Bronchial epithelial cell (primary cell): ENCODE data around the gene EPX. TPM values are rescaled to one million over a fixed set of nuclear protein-coding genes. Genes with fewer than 3 reads are reported as not detected.
A peak's percentile ranks its signal among the peaks of the same experiment; 100 is the strongest.

ENCODE experiments used
- DNase-seq: peaks from one replicate; pipeline ENCODE4 v3.0.0-alpha.2; 2010; ENCODE audit warnings: low read depth
- FAIRE-seq: peaks from 2 replicates; lab custom pipeline; 2011; peaks lifted over from hg19 to GRCh38; lab: Jason Lieb, UNC
- H3K27me3 ChIP-seq: 2 replicates; pipeline ENCODE4 v1.5.1; 2011; ENCODE audit warnings: low read length; ENCODE audit not compliant: control insufficient read depth, insufficient read depth
- H3K36me3 ChIP-seq: 2 replicates; pipeline ENCODE4 v1.5.1; 2011; ENCODE audit warnings: low read length; ENCODE audit not compliant: control insufficient read depth, insufficient read depth
- H3K4me3 ChIP-seq: 2 replicates; pipeline ENCODE4 v1.5.1; 2011; ENCODE audit warnings: mild to moderate bottlenecking, low read depth, low read length, control low read depth
- CTCF ChIP-seq: IDR thresholded peaks from 2 replicates; pipeline ENCODE4 v1.5.1; 2011; ENCODE audit warnings: mild to moderate bottlenecking, moderate library complexity, low read length, control low read depth, inconsistent platforms; ENCODE audit not compliant: insufficient read depth, severe bottlenecking
- total RNA-seq: library from RNA; depleted of rRNA; stranded (reverse); fragments of >200 nt; gene quantifications from 2 replicates; pipeline ENCODE4 v1.2.1, GENCODE V29; 2014

EPX gene
- total RNA-seq, 1 donor from 2014 or later, result not detected

GRCh38 chr17:58187063-58187462 is 5.5 kb upstream of the EPX start:
- TF ChIP-seq CTCF, result no peak
- Histone ChIP-seq H3K27me3 (no peaks in the 10 kb centered on the region), H3K36me3 (no peaks in the 10 kb centered on the region), H3K4me3 (no peak overlapping the region)
- FAIRE-seq (no peak), DNase-seq (no peak)

- no peak overlapping the region for H3K4me3 ChIP-seq
- TF ChIP-seq CTCF, result no peak
- peaks cover under 1% of the 10 kb centered on the region for H3K27me3 ChIP-seq
- no peaks in the 10 kb centered on the region for H3K36me3 ChIP-seq
- FAIRE-seq (no peak), DNase-seq (no peak)
Measured at GRCh38 chr17:58187675-58188074, 4.9 kb upstream of the EPX start.

GRCh38 chr17:58189436-58190146 is 2.9 kb upstream of the EPX start:
- H3K4me3 ChIP-seq, result no peak overlapping the region
- H3K27me3 ChIP-seq, result peaks cover 2% of the 10 kb centered on the region
- DNase-seq, result peak; percentile 84
- no peak for TF ChIP-seq CTCF
- peak; percentile 23 for FAIRE-seq
- no peaks in the 10 kb centered on the region for H3K36me3 ChIP-seq

GRCh38 chr17:58191241-58191896 is 1.2 kb upstream of the EPX start:
- Histone ChIP-seq H3K36me3 (no peaks in the 10 kb centered on the region), H3K27me3 (peaks cover 4% of the 10 kb centered on the region), H3K4me3 (no peak overlapping the region)
- DNase-seq (no peak), FAIRE-seq (no peak)
- no peak for TF ChIP-seq CTCF

- no peak overlapping the region for H3K4me3 ChIP-seq
- peaks cover 4% of the 10 kb centered on the region for H3K27me3 ChIP-seq
- DNase-seq (no peak), FAIRE-seq (no peak)
- H3K36me3 ChIP-seq, result no peaks in the 10 kb centered on the region
- no peak for TF ChIP-seq CTCF
Measured at GRCh38 chr17:58193641-58194255, 1.2 kb downstream of the EPX start.
